K562 treated with DMSO at 1 percent for 4 hours (cell line): ENCODE measurements around the gene DDX42. TPM values are rescaled to one million over a fixed set of nuclear protein-coding genes. Genes with fewer than 3 reads are reported as not detected.

Experiments used
- total RNA-seq: library from RNA; unstranded; fragments of 300-600 nt; gene quantifications from 2 replicates; pipeline ENCODE4 v1.2.3, GENCODE V29; 2022; ENCODE audit not compliant: insufficient read depth

The DDX42 gene
- total RNA-seq, result 43.1 and 51.5 TPM in 2 replicates

GRCh38 chr17:63774141-63774968 lies at the start of gene DDX42:
Gene DDX42 (plus strand): TSS chr17:63774170. CDS start chr17:63787050, 12,880 bp downstream.

GRCh38 chr17:63741408-63742173 lies 32.4 kb upstream of the DDX42 start, which contains the start of gene STRADA:
Gene STRADA (minus strand): TSS chr17:63741799. CDS start chr17:63728369, 13,430 bp downstream.

GRCh38 chr17:63773272-63774140 lies 464 bp upstream of the DDX42 start, which contains the start of gene CCDC47:
Gene CCDC47 (minus strand): TSS chr17:63773597. CDS start chr17:63766175, 7,422 bp downstream.

GRCh38 chr17:63827002-63827800 lies 53.2 kb downstream of the DDX42 start, which contains the start of the genes FTSJ3 and PSMC5:
Gene FTSJ3 (minus strand): TSS chr17:63827663. CDS start chr17:63826902, 761 bp downstream.
Gene PSMC5 (plus strand): TSS chr17:63827431. CDS start chr17:63827491, 60 bp downstream.

GRCh38 chr17:63842540-63843386 lies 68.8 kb downstream of the DDX42 start, which contains the start of gene SMARCD2:
Gene SMARCD2 (minus strand): TSS chr17:63842685. CDS start chr17:63842674, 11 bp downstream.

Other genes with a start within 250 kb of the DDX42 start
- 100 and 102 TPM in 2 replicates for gene DCAF7, start 223.7 kb upstream of the DDX42 start, total RNA-seq
- 30.2 and 30.4 TPM in 2 replicates for gene TACO1, start 173.3 kb upstream of the DDX42 start, total RNA-seq
- gene MAP3K3, start 151.8 kb upstream of the DDX42 start, total RNA-seq, result 16.7 and 21.2 TPM in 2 replicates
- 3.0 and 4.6 TPM in 2 replicates for gene LIMD2, start 74.0 kb upstream of the DDX42 start, total RNA-seq
- 20.0 TPM in 2 replicates for gene STRADA, start 32.4 kb upstream of the DDX42 start, total RNA-seq
- gene CCDC47, start 573 bp upstream of the DDX42 start, total RNA-seq, result 66.7 and 82.7 TPM in 2 replicates
- gene PSMC5, start 53.3 kb downstream of the DDX42 start, total RNA-seq, result 157 and 167 TPM in 2 replicates
- gene FTSJ3, start 53.5 kb downstream of the DDX42 start, total RNA-seq, result 22.9 and 28.7 TPM in 2 replicates
- 85.6 and 99.0 TPM in 2 replicates for gene SMARCD2, start 68.5 kb downstream of the DDX42 start, total RNA-seq
- 1.2 TPM in 1 of 2 replicates, not detected in the other for gene CSH2, start 99.5 kb downstream of the DDX42 start, total RNA-seq
- gene GH2, start 107.8 kb downstream of the DDX42 start, total RNA-seq, result not detected in 2 replicates
- not detected in 2 replicates for gene CSH1, start 122.4 kb downstream of the DDX42 start, total RNA-seq
- gene CSHL1, start 137.1 kb downstream of the DDX42 start, total RNA-seq, result not detected in 2 replicates
- not detected in 2 replicates for gene GH1, start 144.7 kb downstream of the DDX42 start, total RNA-seq
- gene CD79B, start 158.2 kb downstream of the DDX42 start, total RNA-seq, result not detected in 2 replicates
- 0.45 and 4.4 TPM in 2 replicates for gene SCN4A, start 198.7 kb downstream of the DDX42 start, total RNA-seq
- 0.40 and 2.8 TPM in 2 replicates for gene PRR29, start 224.2 kb downstream of the DDX42 start, total RNA-seq
- gene ICAM2, start 246.5 kb downstream of the DDX42 start, total RNA-seq, result 29.1 and 29.4 TPM in 2 replicates